Thoracic aorta (tissue), 2 donors: ENCODE measurements around the gene SURF6. TPM values are rescaled to one million over a fixed set of nuclear protein-coding genes. Genes with fewer than 3 reads are reported as not detected.
"Not testable (repeated sequence)": the region's sequence is repeated elsewhere in the genome, so short reads cannot be mapped to it uniquely, and the experiment has no call there.

Source experiments
- ATAC-seq: fragments of 150-250 bp; one replicate; pipeline ENCODE4 v1.8.0; 2017; ENCODE audit warnings: low read depth; ENCODE audit not compliant: insufficient number of reproducible peaks, low FRiP score
- DNase-seq: peaks from one replicate; pipeline ENCODE4 v3.0.0-alpha.2; 2020; ENCODE audit warnings: low spot score
- H3K27ac ChIP-seq, 2 donors: fragments of 200-600 bp; sonication (generic); 1 replicate in 1 of 2; 2 replicates in 1 of 2; pipeline ENCODE4 v1.5.1; 2016; ENCODE audit warnings: mild to moderate bottlenecking in 2 of 2, moderate library complexity in 2 of 2
- H3K27me3 ChIP-seq: fragments of 200-600 bp; sonication (generic); replicated peaks from 2 replicates; pipeline ENCODE4 v1.6.0; 2016; ENCODE audit warnings: mild to moderate bottlenecking; ENCODE audit not compliant: insufficient read depth
- H3K36me3 ChIP-seq: fragments of 200-600 bp; sonication (generic); one replicate; pipeline ENCODE4 v1.5.1; 2016
- H3K4me1 ChIP-seq, 2 donors: fragments of 200-600 bp; sonication (generic); 1 replicate in 1 of 2; 2 replicates in 1 of 2; pipeline versions ENCODE4 v1.5.1 to v1.6.0; 2016; ENCODE audit warnings: low read depth in 2 of 2, mild to moderate bottlenecking in 1 of 2; ENCODE audit not compliant: control insufficient read depth in 1 of 2
- H3K4me3 ChIP-seq: fragments of 200-600 bp; sonication (generic); 2 replicates; pipeline ENCODE4 v1.5.1; 2016; ENCODE audit warnings: mild to moderate bottlenecking
- H3K9me3 ChIP-seq: fragments of 200-600 bp; sonication (generic); 2 replicates; pipeline ENCODE4 v1.5.1; 2016
- CTCF ChIP-seq: fragments of 200-600 bp; sonication (generic); IDR thresholded peaks from one replicate; pipeline ENCODE4 v1.5.1; 2019; ENCODE audit warnings: antibody characterized with exemption
- total RNA-seq, 2 donors: library from RNA; depleted of rRNA; stranded (reverse); fragments of >200 nt; gene quantifications; one replicate each; pipeline versions ENCODE4 v1.1.0 to v1.2.3, GENCODE V29; 2016

Gene SURF6
- total RNA-seq, 2 donors from 2014 or later, result 11.6 to 46.1 TPM

DNA sequence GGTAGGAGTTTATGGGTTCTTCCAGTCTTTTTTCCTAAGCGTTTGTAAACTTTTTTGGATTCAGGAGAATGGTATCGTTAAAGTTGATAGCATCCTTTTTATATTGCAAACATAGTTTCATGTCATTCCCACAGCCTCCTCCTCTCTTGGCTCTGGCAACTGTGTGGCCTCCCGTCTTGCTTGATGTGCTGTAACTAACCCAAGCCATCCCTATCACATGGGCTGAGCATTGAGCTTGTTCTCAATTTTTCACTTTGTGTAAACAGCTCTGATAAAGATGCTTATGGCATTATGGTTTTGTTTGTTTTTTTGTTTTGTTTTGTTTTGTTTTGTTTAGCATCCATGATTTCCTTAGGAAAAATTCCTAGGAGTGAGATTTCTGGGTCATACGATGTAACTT is 44.7 kb upstream of the SURF6 start:
- TF ChIP-seq CTCF, result no peak
- H3K4me1 ChIP-seq, result peaks cover 4 to 5% of the 10 kb centered on the region in 2 donors
- no peaks in the 10 kb centered on the region for H3K36me3 ChIP-seq
- no peak overlapping the region for H3K4me3 ChIP-seq
- no peaks in the 10 kb centered on the region for H3K9me3 ChIP-seq
- ATAC-seq, result no peak
- no peaks in the 10 kb centered on the region for H3K27me3 ChIP-seq
- no peak overlapping the region for H3K27ac ChIP-seq
- no peak for DNase-seq

GRCh38 chr9:133379153-133380086 is 43.4 kb upstream of the SURF6 start:
- Histone ChIP-seq H3K27ac (no peak overlapping the region), H3K4me1 (peaks cover 7 to 9% of the 10 kb centered on the region in 2 donors), H3K9me3 (no peaks in the 10 kb centered on the region), H3K27me3 (no peaks in the 10 kb centered on the region), H3K4me3 (no peak overlapping the region), H3K36me3 (no peaks in the 10 kb centered on the region)
- no peak for TF ChIP-seq CTCF
- no peak for DNase-seq
- no peak for ATAC-seq

- DNase-seq (no peak), ATAC-seq (no peak)
- Histone ChIP-seq H3K4me1 (peaks cover 14 to 17% of the 10 kb centered on the region in 2 donors), H3K4me3 (no peak overlapping the region), H3K27me3 (no peaks in the 10 kb centered on the region), H3K36me3 (no peaks in the 10 kb centered on the region), H3K9me3 (no peaks in the 10 kb centered on the region), H3K27ac (no peak overlapping the region)
- no peak for TF ChIP-seq CTCF
These were observed 42.5 kb upstream of the SURF6 start for GRCh38 chr9:133378408-133378962.

DNA sequence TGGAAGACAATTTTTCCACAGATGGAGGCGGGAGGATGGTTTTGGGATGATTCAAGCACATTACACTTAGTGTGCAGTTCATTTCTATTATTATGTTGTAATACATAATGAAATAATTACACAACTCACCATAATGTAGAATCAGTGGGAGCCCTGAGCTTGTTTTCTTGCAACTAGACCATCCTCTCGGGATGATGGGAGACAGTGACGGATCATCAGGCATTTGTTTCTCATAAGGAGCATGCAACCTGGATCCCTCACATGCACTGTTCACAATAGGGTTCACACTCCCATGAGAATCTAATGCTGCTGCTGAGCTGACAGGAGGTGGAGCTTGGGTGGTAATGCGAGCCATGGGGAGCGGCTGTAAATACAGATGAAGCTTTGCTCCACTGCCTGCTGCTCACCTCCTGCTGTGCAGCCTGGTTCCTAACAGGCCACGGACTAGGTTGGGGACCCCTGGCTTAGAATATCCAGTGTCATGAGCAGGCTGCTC is 41.8 kb upstream of the SURF6 start:
- no peak overlapping the region for H3K27ac ChIP-seq
- ATAC-seq, result no peak
- peaks cover 3% of the 10 kb centered on the region for H3K36me3 ChIP-seq
- DNase-seq, result no peak
- H3K9me3 ChIP-seq, result no peaks in the 10 kb centered on the region
- no peak overlapping the region for H3K4me3 ChIP-seq
- no peak for TF ChIP-seq CTCF
- H3K27me3 ChIP-seq, result no peaks in the 10 kb centered on the region
- peaks cover 18 to 24% of the 10 kb centered on the region in 2 donors for H3K4me1 ChIP-seq

- not testable (repeated sequence) for H3K4me3 ChIP-seq, H3K9me3 ChIP-seq, DNase-seq, H3K27me3 ChIP-seq, ATAC-seq, H3K27ac ChIP-seq, H3K36me3 ChIP-seq
- H3K4me1 ChIP-seq, result peaks cover 23 to 29% of the 10 kb centered on the region in 2 donors
These were observed 41.3 kb upstream of the SURF6 start for GRCh38 chr9:133377280-133377679.
